GM20431 (cell line): ENCODE data around the gene INPP5B.
"Not testable (repeated sequence)": the region's sequence is repeated elsewhere in the genome, so short reads cannot be mapped to it uniquely, and the experiment has no call there.

Experiments used
- in situ Hi-C: fragments of 300-500 bp; cut with MseI, MboI; formaldehyde crosslinking; loops from one replicate; pipeline ENCODE4 v1.15.0; 2020; ENCODE audit warnings: low sequenced_read_pairs; ENCODE audit not compliant: unreplicated experiment

The INPP5B gene

DNA sequence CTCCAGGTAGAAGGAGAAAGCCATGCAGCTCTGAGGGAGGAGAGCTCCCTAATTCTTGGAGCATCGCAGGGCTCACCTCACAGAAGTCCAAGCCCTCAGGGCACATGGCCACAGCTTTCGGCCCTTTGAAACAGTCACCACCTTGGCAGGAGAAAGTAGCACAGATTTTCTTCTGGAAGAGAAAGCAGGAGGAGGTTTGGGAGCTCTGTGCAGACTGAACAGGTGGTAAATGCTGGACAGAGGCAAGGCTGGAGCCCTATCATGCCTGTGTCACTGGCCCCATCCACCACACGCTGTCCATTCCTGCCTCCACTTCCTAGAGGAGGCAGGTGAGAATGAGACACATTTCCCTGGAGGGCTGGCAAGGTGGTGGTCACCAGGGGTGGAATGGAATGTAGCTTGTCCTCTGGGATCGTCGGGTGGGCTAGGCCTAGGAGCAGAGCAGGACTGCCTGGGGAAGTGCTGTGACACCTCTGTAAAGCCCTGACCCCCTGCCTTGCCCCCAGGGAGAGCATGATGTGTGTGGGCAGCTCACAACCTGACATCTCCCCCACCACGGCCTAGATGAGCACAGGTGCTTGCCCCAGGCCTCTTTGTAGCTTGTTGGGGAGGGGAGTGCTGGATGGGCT, 2.8 kb upstream of the INPP5B start:
- in situ Hi-C loops: no loop called here

DNA sequence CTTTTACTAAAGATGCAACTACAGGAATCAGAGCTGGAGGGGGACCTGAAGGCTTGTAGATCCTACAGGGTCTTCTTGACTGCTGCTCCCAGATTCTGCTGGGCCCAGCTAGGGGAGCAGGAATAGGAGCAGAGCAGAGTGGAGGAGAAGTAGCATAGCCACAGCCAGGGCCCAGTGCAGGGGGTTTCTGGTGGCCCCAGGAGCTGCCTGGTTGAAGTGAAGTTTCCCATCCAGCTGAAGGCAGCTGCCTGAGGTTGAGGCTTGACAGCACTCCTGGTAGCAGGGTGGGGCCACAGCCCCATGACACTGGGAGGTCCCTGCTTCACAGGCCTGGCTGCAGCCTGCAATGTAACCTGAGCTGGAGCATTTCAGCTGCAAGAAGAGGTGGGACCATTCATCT, 2.0 kb upstream of the INPP5B start:
- in situ Hi-C loops: no loop called here

DNA sequence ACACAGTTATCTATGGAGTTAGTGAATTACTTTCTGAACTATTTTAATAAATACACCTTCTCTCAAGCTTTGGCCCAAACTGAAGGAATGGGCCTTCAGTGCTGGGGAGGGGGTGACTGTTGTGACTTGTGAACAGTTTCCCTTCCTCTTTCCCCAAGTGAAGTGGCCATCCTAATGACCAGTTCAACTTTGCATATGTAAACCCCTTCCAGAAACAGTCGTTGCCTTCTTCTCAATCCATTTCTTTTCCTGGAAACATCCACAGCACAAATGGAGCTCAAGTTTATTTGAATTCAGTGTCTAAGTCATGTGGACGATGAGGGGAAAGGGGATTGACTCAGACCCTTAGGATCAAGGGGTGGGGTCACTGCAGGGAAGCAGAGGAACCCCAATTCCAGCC, 1.3 kb upstream of the INPP5B start:
- in situ Hi-C loops: no loop called here

DNA sequence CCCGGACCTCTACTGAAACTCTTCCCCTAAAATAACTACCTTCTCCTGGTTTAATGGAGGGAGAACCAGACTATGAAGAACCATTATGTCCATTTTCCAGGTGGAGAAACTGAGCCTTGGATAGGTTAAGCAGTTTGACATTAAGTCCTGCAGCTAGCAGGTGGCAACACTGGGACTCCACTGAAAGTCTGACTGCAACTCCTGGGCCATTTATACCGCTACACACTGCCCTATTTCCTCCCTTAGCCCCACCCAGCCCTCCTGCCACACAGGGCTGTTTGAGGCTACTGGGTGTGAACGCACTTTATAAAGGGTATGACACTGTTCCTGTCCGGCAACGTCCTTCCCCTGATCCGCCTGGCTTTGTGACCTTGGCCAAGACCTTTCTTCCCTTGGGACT, 511 bp upstream of the INPP5B start:
- in situ Hi-C loops: no loop called here

DNA sequence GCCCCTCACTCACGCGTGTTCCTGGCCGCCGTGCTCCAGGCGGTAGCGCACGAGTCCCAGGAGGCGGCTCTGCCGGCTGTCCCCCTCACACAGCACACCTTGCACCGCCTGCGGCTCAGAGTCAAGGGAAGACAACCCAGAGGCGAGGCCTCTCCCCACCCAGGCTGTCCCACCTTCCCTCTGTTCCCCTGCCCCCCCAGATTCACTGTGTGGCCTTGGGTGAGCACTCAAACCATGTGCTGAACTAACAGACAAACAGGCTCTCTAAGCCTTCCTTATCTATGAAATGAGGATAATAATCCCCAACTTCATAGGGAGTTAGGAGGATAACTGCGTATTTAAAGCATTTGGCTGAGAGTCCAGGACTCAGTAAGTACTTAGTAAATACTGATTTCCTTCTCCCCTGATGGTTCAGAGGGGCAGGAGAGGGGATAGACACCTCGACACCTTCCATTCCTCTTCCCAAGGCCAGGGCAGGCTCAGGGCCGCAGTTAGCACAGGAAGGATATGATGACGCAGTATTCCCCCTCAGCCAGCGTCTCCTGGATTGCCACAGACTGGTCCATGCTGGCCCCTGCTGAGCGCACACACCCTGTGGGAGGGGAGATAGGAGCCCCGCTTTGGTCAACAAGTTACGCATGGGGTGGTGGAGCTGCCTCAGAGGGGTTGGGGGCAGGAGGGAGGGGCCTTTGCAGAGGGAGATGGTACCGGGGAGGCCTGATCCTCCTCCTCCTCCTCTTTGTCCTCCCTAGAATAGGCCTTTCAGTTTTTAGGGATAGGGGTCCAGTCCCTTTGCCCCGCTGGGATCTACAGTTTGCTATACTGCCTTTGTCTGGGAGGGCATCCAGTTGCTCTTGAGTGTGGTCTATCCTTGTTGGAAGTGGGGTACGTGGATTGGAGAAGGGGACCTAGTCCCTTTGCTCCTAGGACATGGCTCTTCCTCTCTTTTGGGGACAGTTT, 830 bp downstream of the INPP5B start:
- in situ Hi-C loops: no loop called here

DNA sequence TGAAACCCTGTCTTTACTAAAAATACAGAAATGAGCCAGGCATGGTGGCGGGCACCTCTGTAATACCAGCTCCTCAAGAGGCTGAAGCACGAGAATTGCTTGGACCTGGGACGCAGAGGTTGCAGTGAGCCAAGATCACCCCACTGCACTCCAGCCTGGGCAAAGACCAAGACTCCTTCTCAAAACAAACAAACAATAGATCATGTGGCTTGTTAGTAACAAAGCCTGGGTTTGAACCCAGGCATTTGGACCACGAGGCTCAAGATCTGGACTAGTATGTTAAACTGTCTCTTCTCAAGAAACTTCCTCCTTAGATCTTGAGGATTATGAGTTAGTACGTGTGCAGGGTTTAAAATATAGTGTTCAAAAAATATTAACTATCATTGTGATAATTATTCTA, 1.6 kb downstream of the INPP5B start:
- in situ Hi-C loops: no loop called here

DNA sequence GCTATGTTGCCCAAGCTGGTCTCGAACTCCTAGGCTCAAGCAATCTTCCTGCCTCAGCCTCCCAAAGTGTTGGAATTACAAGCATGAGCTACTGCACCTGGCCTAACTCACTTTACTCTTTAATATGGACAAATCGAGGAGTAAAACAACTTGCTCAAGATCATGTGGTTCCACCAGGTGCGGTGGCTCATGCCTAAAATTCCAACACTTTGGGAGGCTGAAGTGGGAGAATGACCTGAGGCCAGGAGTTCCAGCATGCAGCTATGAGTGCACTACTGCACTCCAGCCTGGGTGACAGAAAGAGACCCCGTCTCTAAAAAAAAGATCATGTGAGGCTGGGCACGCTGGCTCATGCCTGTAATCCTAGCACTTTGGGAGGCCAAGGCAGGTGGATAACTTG, 2.0 kb downstream of the INPP5B start:
- in situ Hi-C loops: no loop called here

DNA sequence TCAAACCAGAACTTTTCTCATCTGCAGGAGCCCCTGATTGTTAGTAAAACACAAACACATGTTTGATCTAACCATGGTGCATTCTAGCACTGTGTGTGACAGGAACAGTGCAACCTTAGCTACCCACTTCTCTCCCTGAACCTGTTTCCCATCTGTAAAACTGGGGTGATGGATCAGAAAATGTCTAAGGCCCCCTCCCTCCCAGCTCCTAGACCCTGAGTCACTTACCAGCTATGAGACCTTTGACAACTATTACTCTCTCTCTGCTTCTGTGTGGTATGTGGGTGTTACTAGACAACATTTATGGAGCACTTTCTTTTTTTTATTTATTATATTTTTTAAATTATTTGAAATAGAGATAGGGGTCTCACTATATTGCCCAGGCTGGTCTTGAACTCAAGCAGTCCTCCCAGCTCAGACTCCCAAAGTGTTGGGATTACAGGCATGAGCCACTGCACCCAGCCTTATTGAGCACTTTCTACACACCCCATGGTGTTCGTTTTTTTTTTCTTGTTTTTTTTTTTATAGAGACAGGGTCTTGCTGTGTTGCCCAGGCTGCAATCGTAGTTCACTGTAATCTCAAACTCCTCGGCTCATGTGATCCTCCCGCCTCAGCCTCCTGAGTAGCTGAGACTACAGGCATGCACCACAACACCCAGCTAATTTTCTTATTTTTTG, 2.6 kb downstream of the INPP5B start:
- in situ Hi-C loops: no loop called here

DNA sequence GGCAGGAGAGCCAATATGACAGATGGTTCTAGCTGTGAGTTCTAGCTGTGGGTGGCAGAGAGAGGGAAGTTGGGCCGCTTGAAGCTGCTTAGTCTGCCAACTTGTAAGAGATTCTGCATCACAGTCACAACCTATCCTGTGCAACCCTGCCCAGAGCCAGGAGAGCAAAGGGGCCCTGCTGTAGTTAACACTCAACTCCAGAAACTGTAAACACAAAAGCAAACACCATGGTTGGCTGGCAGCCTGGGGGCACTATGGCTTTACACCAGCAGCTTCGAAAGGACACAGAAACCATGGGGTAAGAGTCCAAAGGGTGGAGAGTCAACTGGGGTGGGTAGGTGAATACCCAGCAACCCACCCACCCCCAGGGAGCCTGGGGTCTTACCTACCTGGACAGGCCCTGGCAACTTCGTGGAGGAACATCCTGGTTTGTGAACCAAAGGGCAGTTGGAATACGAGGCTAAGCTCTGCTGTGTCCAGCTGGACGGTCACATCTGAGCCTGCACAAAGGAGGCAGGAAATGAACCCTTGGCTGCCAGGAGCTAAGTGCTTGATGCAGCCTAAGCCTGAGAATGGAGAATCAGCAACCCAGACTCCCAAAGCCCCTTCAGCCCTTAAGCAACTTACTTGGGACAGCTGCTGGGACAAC, 6.4 kb downstream of the INPP5B start:
- in situ Hi-C loops: no loop called here

DNA sequence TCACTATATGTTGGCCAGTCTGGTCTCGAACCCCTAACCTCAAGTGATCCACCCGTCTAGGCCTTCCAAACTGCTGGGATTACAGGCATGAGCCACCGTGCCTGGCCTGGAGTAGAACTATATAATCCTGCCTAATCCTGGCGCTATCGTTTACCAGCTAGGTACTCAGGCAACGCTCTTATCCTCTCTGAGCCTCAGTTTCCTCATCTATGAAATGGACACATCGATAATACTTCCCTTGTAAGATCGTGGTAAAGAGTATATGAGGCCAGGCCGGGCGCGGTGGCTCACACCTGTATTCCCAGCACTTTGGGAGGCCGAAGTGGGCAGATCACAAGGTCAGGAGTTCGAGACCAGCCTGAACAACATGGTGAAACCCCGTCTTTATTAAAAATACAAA, 10.1 kb downstream of the INPP5B start:
- in situ Hi-C loops: not testable (repeated sequence)

DNA sequence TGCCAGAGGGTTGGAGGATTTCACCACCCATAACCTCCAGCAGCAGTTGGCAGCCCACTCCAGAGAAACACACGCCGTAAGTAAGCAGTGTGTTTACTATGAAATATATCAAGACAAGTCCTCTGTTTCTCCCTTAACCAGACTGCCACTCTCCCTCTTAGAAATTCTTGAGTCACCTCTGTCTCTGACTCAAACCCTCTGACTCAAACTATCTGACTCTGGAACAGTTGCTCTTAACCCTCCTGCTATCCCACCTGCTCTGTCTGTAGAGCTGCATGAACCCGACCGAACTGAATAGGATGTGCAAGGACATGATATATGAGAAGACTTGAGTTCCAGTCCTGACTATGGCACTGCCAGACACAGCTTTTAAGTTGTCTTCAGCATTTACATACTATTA, 14.1 kb downstream of the INPP5B start:
- in situ Hi-C loops: no loop called here

DNA sequence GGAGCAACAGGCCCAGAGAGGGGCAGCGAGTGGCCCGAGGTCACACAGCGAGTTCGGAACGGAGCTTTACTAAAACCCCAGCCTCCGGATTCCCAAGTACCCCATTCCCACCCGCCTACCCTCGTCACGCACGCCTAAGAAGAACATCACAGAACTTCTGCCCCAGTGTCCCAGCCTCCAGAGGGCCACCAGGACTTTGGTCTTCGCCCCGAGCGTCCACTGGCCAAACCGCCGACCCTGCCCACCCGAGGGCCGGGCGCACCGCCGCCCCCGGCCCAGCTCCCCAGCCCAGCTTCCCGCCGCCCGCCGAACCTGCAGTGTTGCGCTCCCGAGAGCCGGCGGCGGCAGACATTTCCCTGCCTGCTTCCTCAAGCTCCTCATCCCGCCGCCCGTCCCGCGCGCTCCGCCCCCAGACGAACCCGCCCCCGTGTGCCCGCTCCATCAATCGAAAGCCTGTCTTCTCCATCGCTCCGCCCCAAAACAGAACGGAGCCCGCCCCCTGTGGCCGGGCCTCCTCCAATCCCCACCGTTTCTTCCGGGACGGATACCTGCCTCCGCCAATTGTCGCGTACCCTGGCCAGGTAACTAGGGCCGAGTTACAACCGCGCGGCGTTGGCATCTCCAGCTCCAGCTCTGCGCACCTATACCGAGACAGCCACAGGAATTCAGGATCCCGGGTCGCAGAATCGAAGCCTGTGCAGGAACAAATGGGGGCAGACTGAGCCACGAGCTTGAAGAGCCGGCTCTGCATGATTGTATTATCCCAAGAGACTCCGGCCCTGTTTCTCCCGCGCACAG, 15.3 kb downstream of the INPP5B start:
- in situ Hi-C loops: no loop called here

DNA sequence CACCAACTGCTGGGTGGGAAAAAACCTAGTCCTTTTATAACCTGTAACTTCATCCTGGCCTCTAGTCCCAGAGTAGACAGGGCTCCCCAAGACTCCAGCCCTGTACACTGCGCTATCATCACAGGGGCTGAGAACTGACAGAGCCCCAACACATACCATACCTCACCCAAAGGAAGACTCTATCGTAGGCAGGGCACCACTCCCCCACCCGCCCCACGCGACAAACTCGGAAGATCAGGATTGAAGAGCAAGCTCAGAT, 15.8 kb downstream of the INPP5B start:
- in situ Hi-C loops: no loop called here

DNA sequence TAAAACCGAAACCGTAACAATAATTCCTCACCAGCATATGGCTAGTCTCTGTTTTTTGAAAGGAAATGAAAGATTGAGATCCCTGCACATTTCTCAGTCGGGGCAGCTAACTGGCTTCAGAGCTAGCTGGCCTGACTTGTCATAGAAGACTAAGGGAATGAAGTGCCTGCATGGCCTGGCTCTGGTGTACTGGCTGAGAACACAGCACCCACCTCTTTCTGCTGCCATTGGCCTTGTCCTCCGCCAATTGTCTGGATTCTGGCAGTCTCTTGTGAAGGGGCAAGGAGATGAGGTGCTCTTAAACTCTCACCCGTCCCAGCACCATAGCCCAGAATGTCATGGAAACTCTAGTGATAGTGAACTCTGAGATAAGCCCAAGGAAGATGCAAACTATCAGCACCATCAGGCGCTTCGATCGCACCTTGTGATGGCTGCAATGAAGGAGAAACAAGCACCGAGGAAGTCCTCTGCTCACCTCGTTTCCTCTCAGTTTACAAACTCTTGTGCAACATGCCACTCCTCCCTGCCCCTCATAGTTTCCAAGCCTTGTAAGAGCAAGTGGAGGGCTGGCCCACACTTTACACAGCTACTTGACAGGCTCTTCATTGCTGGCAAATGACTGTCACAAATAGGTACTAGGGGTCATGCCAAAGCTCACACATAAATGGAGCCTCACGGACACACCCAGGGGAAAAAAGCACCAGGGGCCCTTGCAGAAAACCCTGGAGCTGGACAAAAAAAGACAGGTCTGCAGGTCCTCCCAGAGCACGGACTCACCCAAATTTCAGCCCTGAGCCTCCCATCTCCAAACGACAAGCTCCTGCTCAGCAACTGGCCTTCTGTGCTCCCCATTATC, 16.4 kb downstream of the INPP5B start:
- in situ Hi-C loops: no loop called here

DNA sequence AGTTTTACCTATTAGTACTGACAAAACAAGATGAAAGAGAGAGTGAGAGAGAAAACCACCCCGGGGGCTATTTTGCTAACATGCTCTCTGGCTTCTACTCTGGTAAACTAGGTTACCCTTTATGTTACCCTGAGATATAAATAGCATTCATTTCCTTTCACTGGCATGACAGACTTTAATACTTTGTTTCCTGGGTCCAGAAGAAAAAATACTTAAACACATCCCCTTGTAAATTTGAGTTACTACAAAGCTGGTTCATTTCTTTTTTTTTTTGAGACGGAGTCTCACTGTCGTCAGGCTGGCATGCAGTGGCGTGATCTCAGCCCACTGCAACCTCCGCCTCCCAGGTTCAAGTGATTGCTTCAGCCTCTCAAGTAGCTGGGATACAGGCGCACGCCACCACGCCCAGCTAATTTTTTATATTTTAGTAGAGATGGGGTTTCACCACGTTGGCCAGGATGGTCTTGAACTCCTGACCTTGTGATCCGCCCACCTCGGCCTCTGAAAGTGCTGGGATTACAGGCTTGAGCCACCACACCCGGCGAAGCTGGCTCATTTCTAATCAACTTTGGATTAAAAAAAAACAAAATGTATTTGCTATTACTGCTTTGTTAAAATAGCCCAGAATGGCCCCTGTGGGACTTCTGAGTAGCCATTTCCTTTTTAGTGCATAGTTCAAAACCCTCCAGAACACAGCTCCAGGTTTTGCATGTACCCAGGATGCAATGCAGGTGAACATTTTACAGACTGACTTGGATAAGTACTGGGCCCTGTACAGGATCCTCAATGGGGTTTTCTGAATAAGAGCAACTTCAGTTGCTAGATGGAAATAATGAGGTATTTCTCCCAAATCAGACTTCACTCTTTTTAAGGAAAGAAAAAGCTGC, 20.6 kb downstream of the INPP5B start:
- in situ Hi-C loops: no loop called here

DNA sequence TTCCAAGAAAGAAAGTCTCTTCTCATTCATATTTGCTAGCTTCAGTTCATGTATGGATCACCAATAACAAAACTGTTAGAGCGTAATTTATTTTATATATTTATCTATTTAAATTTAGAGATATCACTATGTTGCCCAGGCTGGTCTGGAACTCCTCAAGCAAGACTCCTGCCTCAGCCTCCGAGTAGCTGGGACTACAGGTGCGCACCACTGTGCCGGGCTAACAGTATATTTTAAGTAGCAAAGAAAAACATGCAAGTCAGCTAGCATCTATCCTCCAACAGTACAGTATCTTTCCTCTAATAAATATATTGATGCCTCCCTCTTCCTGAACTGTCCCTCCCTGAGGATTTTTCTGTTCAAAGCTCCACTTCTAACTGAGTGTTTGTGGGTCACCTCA, 21.5 kb downstream of the INPP5B start:
- in situ Hi-C loops: no loop called here

DNA sequence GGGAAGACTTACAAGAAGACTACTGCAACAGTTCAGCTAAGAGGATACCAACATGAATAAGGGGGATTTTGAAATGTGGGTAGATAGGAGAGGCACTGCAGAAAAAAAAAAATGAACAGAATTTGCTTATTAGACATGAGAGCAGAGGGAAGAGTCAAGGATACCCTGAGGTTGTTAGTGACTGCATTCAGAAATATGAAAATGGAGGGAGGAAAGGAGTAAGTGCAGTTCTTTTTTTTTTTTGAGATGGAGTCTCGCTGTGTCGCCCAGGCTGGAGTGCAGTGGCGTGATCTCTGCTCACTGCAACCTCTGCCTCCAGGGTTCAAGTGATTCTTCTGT, 23.3 kb downstream of the INPP5B start:
- in situ Hi-C loops: no loop called here

DNA sequence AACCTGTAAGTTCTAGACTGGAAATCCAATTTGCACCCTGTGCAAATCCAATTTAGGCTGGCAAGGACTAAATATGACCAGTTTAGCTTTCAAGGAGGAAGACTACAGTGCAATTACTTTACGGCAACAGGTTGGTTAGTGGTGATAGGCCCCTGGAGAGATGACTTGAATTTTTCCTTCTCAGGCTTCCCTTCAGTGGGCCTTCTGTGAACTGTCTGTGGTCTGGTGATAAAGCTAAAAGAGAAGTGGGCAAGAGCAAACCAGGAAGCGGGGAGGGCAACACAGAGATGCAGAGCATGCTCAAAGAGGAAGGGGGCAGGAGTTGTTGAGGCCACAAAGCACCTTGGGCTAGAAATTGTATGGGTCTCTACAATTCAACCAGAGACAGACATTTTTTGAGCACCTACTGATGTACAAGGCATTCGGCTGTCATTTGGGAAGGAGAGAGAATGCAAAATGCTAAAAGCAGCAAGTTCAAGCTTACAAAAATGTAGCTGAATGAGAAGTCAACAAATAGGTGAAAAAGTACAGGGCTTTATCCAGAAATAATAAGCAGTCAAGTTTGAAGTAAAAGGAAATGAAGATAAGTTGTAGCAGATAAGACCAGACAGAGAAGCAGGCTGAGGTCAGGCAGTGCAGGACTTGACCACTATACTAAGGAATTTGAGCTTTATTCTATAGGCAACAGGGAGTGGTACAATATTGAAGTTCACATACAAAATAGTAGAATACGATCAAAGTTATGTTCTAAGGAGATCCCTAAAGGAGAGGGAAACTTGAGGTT, 23.9 kb downstream of the INPP5B start:
- in situ Hi-C loops: no loop called here
